Caco-2 (cell line): ENCODE measurements around the gene RNF32. TPM values are rescaled to one million over a fixed set of nuclear protein-coding genes. Genes with fewer than 3 reads are reported as not detected.

Experiments
- BruUV-seq: library from RNA; stranded (reverse); fragments of 400-500 nt; replicated peaks from 2 replicates; lab custom pipeline; 2021; lab: Mats Ljungman, UMichigan
- CTCF ChIA-PET: fragments of 300-600 bp; sonication (Branson Sonifier 250); formaldehyde crosslinking; loops from one replicate; lab custom pipeline; 2022; ENCODE audit warnings: antibody characterized with exemption; lab: Charles Lee
- POLR2A ChIA-PET: fragments of 300-600 bp; sonication (Branson Sonifier 250); formaldehyde crosslinking; loops from one replicate; lab custom pipeline; 2022; ENCODE audit warnings: antibody characterized with exemption; lab: Charles Lee
- DNase-seq, 2 experiments: peaks; one replicate each; pipeline versions ENCODE4 v3.0.0 to v3.0.0-alpha.2; 2020 to 2022
- H3K27me3 ChIP-seq: replicated peaks from 2 replicates; pipeline ENCODE4 v1.6.0; 2011; ENCODE audit warnings: low read length; ENCODE audit not compliant: control insufficient read depth, insufficient read depth
- H3K36me3 ChIP-seq: 2 replicates; pipeline ENCODE4 v1.5.1; 2011; ENCODE audit warnings: low read length; ENCODE audit not compliant: control insufficient read depth, insufficient read depth
- H3K4me1 ChIP-seq: fragments of 250-450 bp; sonication (Bioruptor Pico); 2 replicates; pipeline ENCODE4 v1.5.1; 2020; ENCODE audit warnings: mild to moderate bottlenecking
- H3K4me3 ChIP-seq: 2 replicates; pipeline ENCODE4 v1.5.1; 2011; ENCODE audit warnings: low read depth, mild to moderate bottlenecking, control low read depth, low read length
- H3K9me3 ChIP-seq: fragments of 250-450 bp; sonication (Bioruptor Pico); 2 replicates; pipeline ENCODE4 v1.5.1; 2020; ENCODE audit warnings: mild to moderate bottlenecking, moderate library complexity
- H3K27ac Mint-ChIP-seq: one replicate; pipeline ENCODE4 v1.8.0; 2022; ENCODE audit warnings: mixed read lengths; ENCODE audit not compliant: unreplicated experiment
- H3K27me3 Mint-ChIP-seq: one replicate; pipeline ENCODE4 v1.8.0; 2022; ENCODE audit warnings: mixed read lengths; ENCODE audit not compliant: insufficient read depth, unreplicated experiment
- H3K36me3 Mint-ChIP-seq: one replicate; pipeline ENCODE4 v1.8.0; 2022; ENCODE audit warnings: mild to moderate bottlenecking, mixed read lengths; ENCODE audit not compliant: insufficient read depth, unreplicated experiment
- H3K4me1 Mint-ChIP-seq: one replicate; pipeline ENCODE4 v1.8.0; 2022; ENCODE audit warnings: low read depth, mixed read lengths; ENCODE audit not compliant: unreplicated experiment
- H3K4me3 Mint-ChIP-seq: one replicate; pipeline ENCODE4 v1.8.0; 2022; ENCODE audit warnings: mild to moderate bottlenecking, moderate library complexity, mixed read lengths; ENCODE audit not compliant: unreplicated experiment
- H3K9me3 Mint-ChIP-seq: one replicate; pipeline ENCODE4 v1.8.0; 2022; ENCODE audit warnings: mixed read lengths; ENCODE audit not compliant: unreplicated experiment
- CTCF ChIP-seq, 2 experiments: fragments of 200-600 bp in 1 of 2; IDR thresholded peaks; 1 replicate in 1 of 2; 2 replicates in 1 of 2; pipeline versions ENCODE4 v1.5.1 to v1.8.0; 2011 to 2022; ENCODE audit warnings: antibody characterized with exemption in 1 of 2, control low read depth in 1 of 2, inconsistent platforms in 1 of 2, low read depth in 1 of 2, low read length in 1 of 2, mild to moderate bottlenecking in 1 of 2, moderate library complexity in 1 of 2; ENCODE audit not compliant: insufficient read depth in 1 of 2, severe bottlenecking in 1 of 2, unreplicated experiment in 1 of 2
- intact Hi-C: fragments of 100-400 bp; cut with micrococcal nuclease; formaldehyde crosslinking; loops from one replicate; pipeline ENCODE4 v1.10.0; 2022; ENCODE audit not compliant: unreplicated experiment
- total RNA-seq: library from RNA; stranded (reverse); gene quantifications from 2 replicates; pipeline ENCODE4 v1.2.3, GENCODE V29; 2022

The RNF32 gene
- total RNA-seq, 1 experiment from 2014 or later, result 26.0 TPM

GRCh38 chr7:156702399-156702798, 61.8 kb downstream of the RNF32 start:
- H3K27me3 Mint-ChIP-seq, result no peaks in the 10 kb centered on the region
- no peak overlapping the region for H3K4me3 ChIP-seq
- H3K27me3 ChIP-seq, result no peaks in the 10 kb centered on the region
- ChIA-PET CTCF (no interaction called here), POLR2A (no interaction called here)
- intact Hi-C loops, result no loop called here
- no peak overlapping the region for H3K4me3 Mint-ChIP-seq
- peaks cover 21% of the 10 kb centered on the region for H3K9me3 ChIP-seq
- DNase-seq, result no peak
- H3K4me1 ChIP-seq, result no peaks in the 10 kb centered on the region
- H3K36me3 ChIP-seq, result no peaks in the 10 kb centered on the region
- H3K27ac Mint-ChIP-seq, result no peak overlapping the region
- H3K9me3 Mint-ChIP-seq, result peaks cover 19% of the 10 kb centered on the region
- no peak for TF ChIP-seq CTCF (IDR thresholded peaks at IDR 0.05; ENCODE audit: insufficient read depth in 1 of 2, low read depth in 1 of 2, low read length in 1 of 2, severe bottlenecking in 1 of 2, unreplicated experiment in 1 of 2)
- peaks cover 9% of the 10 kb centered on the region for H3K4me1 Mint-ChIP-seq
- peaks cover 25% of the 10 kb centered on the region for H3K36me3 Mint-ChIP-seq
- BruUV-seq, result no TSS peak

GRCh38 chr7:156703209-156703608, 62.6 kb downstream of the RNF32 start:
- Mint-ChIP-seq H3K4me3 (no peak overlapping the region), H3K27ac (no peak overlapping the region), H3K36me3 (peaks cover 27% of the 10 kb centered on the region), H3K9me3 (peaks cover 18% of the 10 kb centered on the region), H3K27me3 (no peaks in the 10 kb centered on the region), H3K4me1 (peaks cover 9% of the 10 kb centered on the region)
- intact Hi-C loops, result no loop called here
- no peak overlapping the region for H3K4me3 ChIP-seq
- DNase-seq, result no peak
- BruUV-seq, result no TSS peak
- ChIA-PET CTCF (no interaction called here), POLR2A (no interaction called here)
- H3K27me3 ChIP-seq, result no peaks in the 10 kb centered on the region
- no peaks in the 10 kb centered on the region for H3K36me3 ChIP-seq
- H3K9me3 ChIP-seq, result peaks cover 13% of the 10 kb centered on the region
- H3K4me1 ChIP-seq, result no peaks in the 10 kb centered on the region
- no peak for TF ChIP-seq CTCF (IDR thresholded peaks at IDR 0.05; ENCODE audit: insufficient read depth in 1 of 2, low read depth in 1 of 2, low read length in 1 of 2, severe bottlenecking in 1 of 2, unreplicated experiment in 1 of 2)

- CTCF ChIA-PET, result no interaction called here
- peaks cover 5% of the 10 kb centered on the region; the same call in 1 of the 2 replicates for H3K9me3 ChIP-seq
- DNase-seq, result no peak
- intact Hi-C loops, result no loop called here
- H3K27me3 ChIP-seq, result no peaks in the 10 kb centered on the region
- no peak overlapping the region for H3K4me3 ChIP-seq
- Mint-ChIP-seq H3K27ac (no peak overlapping the region), H3K4me1 (peaks cover 9% of the 10 kb centered on the region), H3K4me3 (no peak overlapping the region), H3K9me3 (peaks cover 18% of the 10 kb centered on the region), H3K27me3 (no peaks in the 10 kb centered on the region), H3K36me3 (peaks cover 26% of the 10 kb centered on the region)
- H3K36me3 ChIP-seq, result no peaks in the 10 kb centered on the region
- TF ChIP-seq CTCF (IDR thresholded peaks at IDR 0.05; ENCODE audit: insufficient read depth in 1 of 2, low read depth in 1 of 2, low read length in 1 of 2, severe bottlenecking in 1 of 2, unreplicated experiment in 1 of 2), result no peak
- no peaks in the 10 kb centered on the region for H3K4me1 ChIP-seq
- no TSS peak for BruUV-seq
- POLR2A ChIA-PET, result no interaction called here
Observed at GRCh38 chr7:156703773-156704482, 63.4 kb downstream of the RNF32 start.
